Neural crest cell (in vitro differentiated cells): Measurements from ENCODE around the gene TAPT1. TPM values are rescaled to one million over a fixed set of nuclear protein-coding genes. Genes with fewer than 3 reads are reported as not detected.

ENCODE experiments used
- DNase-seq: peaks from one replicate; pipeline ENCODE4 v3.0.0; 2021; ENCODE audit warnings: low read depth, mixed read lengths, low spot score
- H3K27ac Mint-ChIP-seq: one replicate; pipeline ENCODE4 v1.8.0; 2021; ENCODE audit warnings: mild to moderate bottlenecking, mixed read lengths; ENCODE audit not compliant: unreplicated experiment
- H3K27me3 Mint-ChIP-seq: 2 replicates; pipeline ENCODE4 v1.8.0; 2021; ENCODE audit warnings: low read depth, mild to moderate bottlenecking, mixed read lengths
- H3K36me3 Mint-ChIP-seq: 2 replicates; pipeline ENCODE4 v1.8.0; 2021; ENCODE audit warnings: low read depth, mild to moderate bottlenecking, mixed read lengths
- H3K4me1 Mint-ChIP-seq: 2 replicates; pipeline ENCODE4 v1.8.0; 2021; ENCODE audit warnings: mixed read lengths
- H3K4me3 Mint-ChIP-seq: one replicate; pipeline ENCODE4 v1.8.0; 2021; ENCODE audit warnings: mild to moderate bottlenecking, mixed read lengths
- H3K9me3 Mint-ChIP-seq: 2 replicates; pipeline ENCODE4 v1.8.0; 2021; ENCODE audit warnings: mixed read lengths
- CTCF ChIP-seq: fragments of 200-600 bp; sonication (generic); conservative IDR thresholded peaks from 2 replicates; pipeline ENCODE4 v1.5.0; 2021; ENCODE audit warnings: antibody characterized with exemption, mild to moderate bottlenecking
- total RNA-seq: library from RNA; stranded (reverse); gene quantifications from 2 replicates; pipeline ENCODE4 v1.2.1, GENCODE V29; 2021

The TAPT1 gene
- total RNA-seq, 1 donor from 2014 or later: 18.1 TPM

GRCh38 chr4:16160457-16160856 lies 65.8 kb downstream of the TAPT1 start:
- peaks cover 12% of the 10 kb centered on the region for H3K4me1 Mint-ChIP-seq
- peaks cover 7% of the 10 kb centered on the region for H3K27me3 Mint-ChIP-seq
- H3K27ac Mint-ChIP-seq: no peak overlapping the region
- peaks cover 14% of the 10 kb centered on the region for H3K36me3 Mint-ChIP-seq
- no peak for DNase-seq
- H3K4me3 Mint-ChIP-seq: no peak overlapping the region
- H3K9me3 Mint-ChIP-seq: no peaks in the 10 kb centered on the region
- no peak for TF ChIP-seq CTCF

- Mint-ChIP-seq H3K4me3 (no peak overlapping the region), H3K4me1 (peaks cover 12% of the 10 kb centered on the region), H3K27ac (no peak overlapping the region), H3K36me3 (peaks cover 7% of the 10 kb centered on the region), H3K27me3 (peaks cover 7% of the 10 kb centered on the region), H3K9me3 (no peaks in the 10 kb centered on the region)
- TF ChIP-seq CTCF: no peak
- no peak for DNase-seq
Measured at GRCh38 chr4:16159286-16159685, 67.0 kb downstream of the TAPT1 start.

GRCh38 chr4:16158504-16158852 lies 67.8 kb downstream of the TAPT1 start:
- Mint-ChIP-seq H3K27me3 (peaks cover 7% of the 10 kb centered on the region), H3K36me3 (peaks cover 7% of the 10 kb centered on the region), H3K4me1 (peaks cover 12% of the 10 kb centered on the region), H3K4me3 (peak overlapping the region; percentile 21), H3K9me3 (no peaks in the 10 kb centered on the region), H3K27ac (peak overlapping the region; percentile 52)
- TF ChIP-seq CTCF: no peak
- no peak for DNase-seq

GRCh38 chr4:16157609-16158503 lies 68.4 kb downstream of the TAPT1 start:
- Mint-ChIP-seq H3K4me1 (peaks cover 12% of the 10 kb centered on the region), H3K27ac (peak overlapping the region; percentile 52), H3K27me3 (peaks cover 7% of the 10 kb centered on the region), H3K9me3 (no peaks in the 10 kb centered on the region), H3K4me3 (peak overlapping the region; percentile 21), H3K36me3 (peaks cover 4% of the 10 kb centered on the region)
- no peak for DNase-seq
- TF ChIP-seq CTCF: no peak

GRCh38 chr4:16155528-16156169 lies 70.6 kb downstream of the TAPT1 start:
- Mint-ChIP-seq H3K27ac (peak overlapping the region; percentile 53), H3K4me3 (no peak overlapping the region), H3K4me1 (peaks cover 12% of the 10 kb centered on the region), H3K36me3 (no peaks in the 10 kb centered on the region), H3K9me3 (no peaks in the 10 kb centered on the region), H3K27me3 (peaks cover 11% of the 10 kb centered on the region)
- no peak for DNase-seq
- TF ChIP-seq CTCF: no peak
